Non-pigmented ciliary epithelial cell (primary cell): ENCODE data around the gene TICRR.
"Not testable (repeated sequence)": the region's sequence is repeated elsewhere in the genome, so short reads cannot be mapped to it uniquely, and the experiment has no call there.

Experiments used
- DNase-seq: peaks from one replicate; pipeline ENCODE4 v3.0.0-alpha.2; 2010; ENCODE audit warnings: low read depth

The TICRR gene

DNA sequence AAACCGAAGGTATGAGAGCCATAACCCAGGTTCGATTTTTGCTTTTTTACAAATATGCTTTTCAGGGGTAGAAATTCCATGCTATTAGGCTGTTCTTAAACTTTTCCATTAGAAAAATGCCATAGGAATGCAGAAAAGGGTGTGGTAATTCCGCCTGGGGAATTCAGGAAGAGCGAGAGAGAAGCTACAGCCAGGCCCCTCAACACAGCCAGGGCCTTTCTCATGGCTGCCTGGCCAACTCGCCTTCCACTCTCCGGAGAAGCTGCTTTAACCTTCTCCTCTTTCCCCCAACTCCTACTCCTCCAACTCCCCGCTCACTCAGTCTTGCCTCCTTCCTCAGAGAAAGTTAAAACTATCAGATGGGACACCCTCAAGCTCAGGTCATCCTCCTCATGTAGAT is 9.1 kb upstream of the TICRR start:
- DNase-seq: no peak

DNA sequence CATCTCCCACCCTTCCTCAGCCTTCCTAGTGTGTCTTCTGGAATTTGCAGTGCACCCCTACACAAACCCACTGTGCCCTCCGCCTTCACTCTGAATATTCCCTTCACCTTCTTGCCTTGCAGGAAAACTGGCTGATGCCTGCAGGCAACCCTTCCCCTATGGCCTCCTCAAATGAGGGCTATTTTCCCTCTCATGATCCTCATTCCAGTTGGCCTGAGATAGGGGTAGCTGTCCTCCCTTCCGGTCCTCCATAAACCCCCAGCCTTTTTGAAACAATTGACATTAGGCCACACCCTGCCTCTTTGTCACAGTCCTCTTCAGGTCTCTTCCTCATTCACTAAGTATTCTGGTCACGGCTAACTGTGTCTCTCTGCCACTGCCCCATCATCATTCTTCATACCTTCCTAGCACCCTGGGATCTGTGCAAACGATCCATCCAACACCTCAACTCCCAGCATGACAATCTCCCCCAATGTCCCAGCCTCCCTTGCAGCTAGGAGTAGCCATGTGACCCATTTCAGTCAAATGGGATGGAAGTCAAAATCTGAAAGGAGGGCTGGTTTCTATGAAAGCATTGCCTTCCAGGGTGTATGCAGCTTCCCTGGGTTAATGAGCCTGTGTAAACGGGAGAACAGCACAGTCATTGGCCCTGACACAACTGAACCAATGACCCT is 8.5 kb upstream of the TICRR start:
- no peak for DNase-seq

DNA sequence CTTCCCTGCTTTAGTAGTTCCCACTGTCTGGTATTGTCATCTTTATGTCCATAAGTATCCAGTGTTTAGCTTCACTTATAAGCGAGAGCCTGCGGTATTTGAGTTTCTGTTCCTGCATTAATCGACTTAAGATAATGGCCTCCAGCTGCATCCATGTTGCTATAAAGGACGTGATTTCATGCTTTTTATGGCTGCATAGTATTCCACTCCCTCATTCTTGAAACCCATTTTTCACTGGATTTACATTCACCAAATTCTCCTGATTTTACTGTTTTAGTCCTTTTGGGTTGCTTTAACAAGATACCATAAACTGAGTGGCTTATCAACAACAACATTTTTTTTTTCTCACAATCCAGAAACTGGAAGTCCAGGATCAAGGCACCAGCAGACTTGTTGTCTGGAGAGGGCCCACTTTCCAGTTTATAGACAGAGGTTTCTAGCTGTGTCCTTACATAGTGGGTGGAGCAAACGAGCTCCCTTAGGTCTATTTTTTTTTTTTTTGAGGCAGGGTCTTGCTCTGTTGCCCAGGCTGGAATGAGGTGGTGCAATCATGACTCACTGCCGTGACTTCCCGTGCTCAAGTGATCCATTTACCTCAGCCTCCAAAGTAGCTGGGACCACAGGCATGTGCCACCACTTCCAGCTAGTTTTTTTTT is 6.1 kb upstream of the TICRR start:
- DNase-seq: no peak

DNA sequence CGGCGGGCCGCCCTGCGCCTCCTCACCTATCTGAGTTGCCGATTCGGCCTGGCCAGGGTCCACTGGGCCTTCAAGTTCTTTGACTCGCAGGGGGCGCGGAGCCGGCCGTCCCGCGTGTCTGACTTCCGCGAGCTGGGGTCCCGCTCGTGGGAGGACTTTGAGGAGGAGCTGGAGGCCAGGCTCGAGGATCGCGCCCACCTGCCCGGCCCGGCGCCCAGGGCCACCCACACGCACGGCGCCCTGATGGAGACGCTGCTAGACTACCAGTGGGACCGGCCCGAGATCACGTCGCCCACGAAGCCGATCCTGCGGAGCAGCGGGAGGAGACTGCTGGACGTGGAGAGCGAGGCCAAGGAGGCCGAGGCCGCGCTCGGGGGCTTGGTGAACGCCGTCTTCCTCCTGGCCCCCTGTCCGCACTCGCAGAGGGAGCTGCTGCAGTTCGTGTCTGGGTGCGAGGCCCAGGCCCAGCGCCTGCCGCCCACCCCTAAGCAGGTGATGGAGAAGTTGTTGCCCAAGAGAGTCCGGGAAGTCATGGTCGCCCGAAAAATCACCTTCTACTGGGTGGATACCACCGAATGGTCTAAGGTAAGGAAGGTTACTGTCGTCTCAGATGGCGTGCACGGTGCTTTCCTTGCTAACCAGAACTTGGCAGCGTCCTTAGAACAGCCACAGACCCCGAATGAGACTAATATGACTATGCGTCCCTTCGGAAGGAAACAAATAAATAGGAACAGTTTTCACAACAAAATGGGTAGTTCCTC is 567 bp downstream of the TICRR start:
- DNase-seq: no peak

DNA sequence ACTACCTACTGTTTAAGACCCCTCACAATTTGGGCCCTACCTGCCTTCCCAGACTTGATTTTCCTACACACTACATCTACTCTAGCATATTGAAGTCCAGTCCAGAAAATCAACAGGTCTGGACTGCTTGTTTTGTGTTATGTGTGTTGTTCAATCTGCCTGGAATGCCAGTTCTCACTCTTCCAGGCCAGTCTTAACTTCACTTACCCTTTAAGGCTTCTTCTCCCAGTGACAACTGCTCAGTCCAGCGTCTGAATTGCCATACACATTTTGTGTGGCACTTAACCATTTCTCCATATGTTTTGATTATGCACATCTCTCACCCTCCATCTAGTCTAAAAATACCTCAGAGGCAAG is 1.1 kb downstream of the TICRR start:
- DNase-seq: no peak

DNA sequence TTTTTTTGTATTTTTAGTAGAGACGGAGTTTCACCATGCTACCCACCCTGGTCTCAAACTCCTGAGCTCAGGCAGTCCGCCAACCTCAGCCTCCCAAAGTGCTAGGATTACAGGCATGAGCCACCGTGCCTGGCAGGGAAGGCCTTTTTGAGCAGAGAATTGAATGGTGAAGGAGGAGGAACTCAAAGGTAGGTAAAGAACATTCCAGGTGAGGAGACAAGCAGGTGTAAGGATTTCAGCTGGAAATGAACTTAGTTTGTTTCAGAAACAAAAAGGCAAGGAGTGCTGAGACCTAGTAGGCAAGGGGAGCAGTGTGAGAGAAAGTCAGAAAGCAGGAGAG is 2.5 kb downstream of the TICRR start:
- no peak for DNase-seq

DNA sequence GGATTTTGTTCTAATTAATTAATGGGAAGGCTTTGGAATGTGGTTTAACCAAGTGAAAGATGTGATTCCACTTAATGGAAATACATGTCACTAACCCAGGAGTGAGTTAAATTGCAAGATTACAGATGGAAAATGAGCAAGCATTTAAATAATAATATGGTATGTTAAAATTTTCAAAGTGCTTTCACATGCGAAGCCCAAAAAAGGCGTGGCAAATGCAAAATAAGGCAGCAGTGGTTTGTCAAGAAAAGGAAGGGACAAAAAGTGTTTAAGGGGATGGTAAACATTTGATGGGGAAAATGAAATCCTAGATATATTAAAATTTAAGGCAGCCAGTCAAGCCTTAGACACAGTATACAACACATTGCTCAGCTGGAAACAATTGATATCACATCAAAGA is 2.9 kb downstream of the TICRR start:
- no peak for DNase-seq

DNA sequence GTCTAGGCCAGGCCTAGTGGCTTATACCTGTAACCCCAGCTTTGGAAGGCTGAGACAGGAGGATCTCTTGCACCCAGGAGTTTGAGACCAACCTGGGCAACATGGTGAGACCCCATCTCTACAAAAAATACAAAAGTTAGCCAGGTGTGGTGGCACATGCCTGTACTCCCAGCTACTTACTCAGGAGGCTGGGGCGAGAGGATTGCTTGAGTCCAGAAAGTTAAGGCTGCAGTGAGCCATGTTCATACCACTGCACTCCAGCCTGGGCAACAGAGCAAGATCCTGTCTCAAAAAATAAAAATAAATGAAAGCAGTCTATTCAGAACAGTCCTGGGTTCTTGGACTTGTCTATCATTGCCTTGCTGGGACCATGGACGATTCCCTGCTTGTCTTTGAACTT is 5.5 kb downstream of the TICRR start:
- DNase-seq: not testable (repeated sequence)

DNA sequence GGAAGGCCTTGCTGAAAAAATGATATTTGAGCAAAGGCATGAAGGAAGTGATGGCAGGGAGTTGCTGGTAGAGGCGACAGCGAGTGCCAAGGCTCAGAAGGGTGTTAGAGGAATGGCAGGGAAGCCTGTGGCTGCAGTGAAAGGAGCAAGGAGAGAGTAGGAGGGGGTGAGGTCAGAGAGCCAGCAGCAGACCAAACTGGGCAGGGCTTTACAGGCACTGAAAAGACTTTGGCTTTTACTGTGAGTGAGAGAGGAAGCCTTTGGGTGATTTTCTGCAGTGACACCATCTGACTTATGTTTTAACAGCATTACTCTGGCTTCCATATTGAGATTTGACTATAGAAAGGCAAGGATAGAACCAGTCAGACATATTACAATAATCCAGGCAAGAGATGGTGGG is 11.4 kb downstream of the TICRR start:
- no peak for DNase-seq

DNA sequence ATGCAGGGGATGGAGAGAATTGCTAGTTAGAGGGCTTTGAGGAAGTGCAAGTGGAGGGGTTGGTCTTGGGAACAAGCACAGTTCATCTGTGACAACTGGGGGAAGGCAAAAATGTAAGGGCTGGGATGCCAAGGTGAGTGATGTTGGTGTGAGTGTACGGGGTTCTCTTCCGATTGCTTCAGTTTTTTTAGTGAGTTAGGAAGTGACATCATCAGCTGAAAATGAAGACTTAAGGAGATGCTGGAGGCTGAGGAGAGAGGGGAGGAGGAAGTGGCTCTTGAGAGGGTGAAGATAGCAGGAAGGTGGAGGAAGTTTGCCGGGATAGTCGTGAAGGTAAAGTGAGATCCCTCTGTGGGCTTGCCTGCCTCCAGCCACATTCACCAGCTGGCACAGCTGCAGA is 12.7 kb downstream of the TICRR start:
- no peak for DNase-seq

DNA sequence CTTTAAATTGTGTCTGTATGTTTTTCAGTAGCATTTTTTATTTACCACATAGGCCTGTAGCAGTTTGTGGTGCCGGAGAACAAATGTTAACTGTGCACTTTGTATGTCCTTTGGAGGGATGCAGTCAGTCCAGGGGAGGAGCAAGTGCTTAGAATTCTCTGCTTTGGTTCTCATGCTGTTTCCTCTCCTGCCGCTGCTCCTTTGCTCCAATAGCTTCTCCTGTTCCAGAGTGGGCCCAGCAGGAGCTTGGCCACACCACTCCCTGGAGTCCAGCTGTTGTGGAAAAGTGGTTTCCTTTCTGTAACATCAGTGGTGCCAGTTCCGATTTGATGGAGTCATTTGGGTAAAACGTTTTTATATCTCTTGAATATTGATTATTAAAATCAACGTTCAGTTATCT is 16.6 kb downstream of the TICRR start:
- no peak for DNase-seq

DNA sequence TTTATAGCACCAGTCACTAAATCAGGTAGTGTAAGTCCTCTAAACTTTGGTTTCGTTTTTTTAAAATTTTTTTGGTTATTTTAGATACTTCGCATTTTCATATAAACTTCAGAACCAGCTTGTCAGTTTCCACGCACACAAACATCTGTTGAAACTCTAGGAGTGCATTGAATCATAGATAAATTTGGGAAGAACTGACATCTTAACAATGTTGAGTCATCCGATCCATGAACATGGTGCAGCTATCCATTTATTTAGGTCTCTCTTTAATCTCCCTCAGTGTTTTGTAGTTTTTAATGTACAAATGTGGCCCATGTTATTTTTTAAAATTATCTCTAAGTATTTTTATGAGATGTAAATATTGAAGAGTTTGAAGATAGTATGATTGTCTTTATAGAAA is 17.7 kb downstream of the TICRR start:
- DNase-seq: no peak

DNA sequence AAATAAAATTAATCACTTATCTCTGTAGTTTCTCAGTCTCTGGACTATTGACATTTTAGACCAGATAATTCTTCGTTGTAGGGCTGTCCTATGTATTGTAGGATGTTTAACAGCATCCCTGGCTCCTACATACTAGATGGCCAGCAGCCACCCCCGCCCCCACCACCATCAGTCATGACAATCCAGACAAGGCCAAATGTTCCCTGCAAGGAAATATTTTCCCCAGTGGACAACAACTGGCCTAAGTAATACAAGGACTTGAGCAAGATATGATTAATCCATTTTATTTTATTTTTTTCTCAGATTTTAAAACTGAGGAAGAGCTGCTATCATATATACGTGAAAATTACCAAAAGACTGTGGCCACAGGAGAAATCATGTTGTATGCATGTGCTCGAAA is 23.8 kb downstream of the TICRR start:
- DNase-seq: no peak

DNA sequence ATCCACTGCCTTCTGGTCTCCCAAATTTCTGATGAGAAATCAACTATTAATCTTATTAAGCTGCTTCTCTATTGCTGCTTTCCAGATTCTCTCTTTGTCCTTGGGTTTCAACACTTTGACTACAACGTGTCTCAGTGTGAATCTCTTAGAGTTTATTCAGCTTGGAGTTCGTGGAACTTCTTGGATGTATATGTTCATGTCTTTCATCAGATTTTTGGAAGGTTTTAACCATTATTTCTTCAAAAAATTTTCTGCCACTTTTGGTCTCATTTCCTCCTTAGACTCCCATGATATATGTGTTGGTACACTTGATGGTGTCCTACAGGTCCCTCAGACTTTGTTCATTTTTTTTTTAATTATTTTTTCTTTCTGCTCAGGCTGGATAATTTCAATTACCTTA is 36.0 kb downstream of the TICRR start:
- no peak for DNase-seq

DNA sequence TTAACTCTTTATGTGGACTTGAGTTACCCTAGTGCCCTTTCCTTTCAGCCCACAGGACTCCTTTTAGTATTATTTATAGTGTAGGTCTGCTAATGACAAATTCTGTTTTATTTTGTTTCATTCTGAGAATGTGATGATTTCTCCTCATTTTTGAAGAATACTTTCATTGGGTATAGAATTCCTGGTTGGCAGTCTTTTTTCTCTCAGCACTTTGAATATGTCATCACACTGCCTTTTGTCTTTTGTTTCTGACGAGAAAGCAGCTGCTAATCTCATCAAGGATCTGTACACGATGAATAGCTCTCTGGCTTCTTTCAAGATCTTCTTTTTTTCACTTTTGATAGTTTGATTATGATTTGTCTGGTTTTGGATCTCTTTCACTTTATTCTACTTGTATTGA is 37.8 kb downstream of the TICRR start:
- DNase-seq: no peak

DNA sequence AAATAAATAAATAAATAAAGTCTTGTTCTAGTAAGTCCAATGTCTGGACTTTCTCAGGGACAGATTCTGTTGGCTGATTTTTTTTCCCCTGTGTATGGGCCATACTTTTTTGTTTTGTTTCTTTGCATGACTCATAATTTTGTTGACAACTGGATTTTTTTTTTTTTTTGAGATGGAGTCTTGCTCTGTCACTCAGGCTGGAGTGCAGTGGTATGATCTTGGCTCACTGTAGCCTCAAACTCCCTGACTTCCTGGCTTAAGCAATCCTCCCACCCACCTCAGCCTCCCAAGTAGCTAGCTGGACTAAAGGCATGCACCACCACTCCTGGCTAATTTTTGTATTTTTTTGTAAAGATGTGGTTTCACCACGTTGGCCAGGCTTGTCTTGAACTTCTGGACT is 38.9 kb downstream of the TICRR start:
- no peak for DNase-seq

DNA sequence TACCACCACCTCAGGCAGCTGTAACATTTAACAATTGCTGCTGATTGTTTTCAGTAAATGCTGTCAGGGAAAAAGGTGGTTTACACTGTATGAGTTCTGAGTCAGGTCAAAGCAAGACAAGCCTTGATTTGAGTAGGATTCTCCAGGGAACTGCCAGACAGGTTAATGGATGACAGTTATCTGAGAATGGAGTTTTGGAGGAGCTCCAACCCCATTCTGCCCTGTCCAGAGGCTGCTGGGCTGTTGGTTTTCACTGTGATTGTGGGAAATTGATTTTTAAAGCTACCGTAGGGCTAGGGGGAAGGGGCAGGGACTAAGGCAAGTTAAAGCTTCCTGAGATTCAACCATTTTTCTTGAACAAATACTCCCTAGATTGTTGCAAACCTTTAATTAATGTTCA is 39.9 kb downstream of the TICRR start:
- no peak for DNase-seq

DNA sequence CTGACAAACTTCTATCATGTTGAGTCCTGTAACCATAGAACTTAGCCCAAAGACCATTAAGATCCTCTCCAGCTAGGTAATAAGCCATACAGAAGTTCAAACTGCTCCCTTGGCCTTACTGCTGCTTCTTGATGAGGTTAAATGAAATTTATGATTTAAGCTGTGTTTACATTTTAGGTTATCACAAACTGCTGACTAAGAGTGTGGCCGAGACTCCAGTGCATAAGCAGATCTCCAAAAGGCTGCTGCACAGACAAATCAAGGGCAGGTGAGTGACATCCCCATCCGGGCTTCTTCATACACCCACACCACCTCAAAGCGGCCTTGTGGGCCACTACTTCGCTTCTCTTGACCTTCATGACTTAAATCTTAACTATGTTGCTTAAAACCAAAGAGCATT is 41.0 kb downstream of the TICRR start:
- no peak for DNase-seq

DNA sequence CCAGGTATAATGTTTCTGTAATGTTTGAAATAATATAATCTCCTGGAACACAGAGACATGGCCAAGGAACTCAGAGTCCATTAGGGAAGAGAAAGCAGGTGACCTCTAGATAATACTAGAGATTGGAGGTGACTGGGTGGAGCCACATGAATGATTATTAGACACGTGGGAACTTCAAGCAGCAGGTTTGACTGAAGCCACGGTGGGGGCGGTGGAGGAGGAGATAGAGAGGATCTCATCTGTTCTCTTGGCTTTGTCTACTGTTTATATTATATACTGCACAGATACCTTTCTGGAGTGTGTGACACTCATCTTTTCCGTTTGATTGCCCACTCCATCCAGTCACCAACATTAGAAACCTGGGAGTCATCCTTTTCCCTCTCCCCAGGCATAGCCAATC is 46.3 kb downstream of the TICRR start:
- no peak for DNase-seq

DNA sequence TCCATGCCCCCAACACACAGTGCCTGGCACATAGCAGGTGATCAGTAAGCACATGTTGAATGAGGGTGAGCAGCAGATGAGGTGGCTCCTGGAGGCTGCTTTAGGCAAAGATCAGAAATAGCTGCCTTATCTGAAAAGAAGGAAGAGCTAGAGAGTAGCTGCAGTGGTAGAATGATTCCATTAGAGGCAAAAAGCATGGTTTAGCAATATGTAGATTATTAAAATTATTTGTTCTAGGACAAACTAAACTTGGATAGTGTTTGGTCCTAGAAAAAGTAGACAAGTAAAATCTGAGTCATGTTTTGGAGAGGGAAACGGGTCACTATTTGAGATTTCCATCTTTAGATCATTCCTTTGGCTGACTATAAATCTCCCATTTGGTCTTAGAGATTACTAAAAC is 47.9 kb downstream of the TICRR start:
- DNase-seq: no peak

DNA sequence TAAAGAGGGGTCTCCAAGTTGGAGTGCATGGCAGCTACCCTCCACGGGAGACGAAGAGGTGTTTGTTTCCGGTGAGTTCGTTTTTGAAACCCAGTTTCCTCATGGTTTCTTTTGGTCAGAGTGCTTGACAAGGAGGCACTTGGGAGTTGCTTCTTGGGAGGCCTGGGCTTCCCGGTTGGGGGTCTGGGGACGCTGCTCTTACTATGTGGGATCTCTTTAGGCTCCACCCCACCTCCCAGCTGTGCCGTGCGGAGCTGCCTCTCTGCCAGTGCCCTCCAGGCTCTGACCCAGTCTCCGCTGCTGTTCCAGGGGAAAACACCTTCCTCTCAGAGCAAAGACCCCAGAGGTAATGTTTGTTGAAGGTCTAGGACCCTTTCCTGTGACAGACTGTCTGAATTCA is 50.4 kb downstream of the TICRR start:
- DNase-seq: no peak

DNA sequence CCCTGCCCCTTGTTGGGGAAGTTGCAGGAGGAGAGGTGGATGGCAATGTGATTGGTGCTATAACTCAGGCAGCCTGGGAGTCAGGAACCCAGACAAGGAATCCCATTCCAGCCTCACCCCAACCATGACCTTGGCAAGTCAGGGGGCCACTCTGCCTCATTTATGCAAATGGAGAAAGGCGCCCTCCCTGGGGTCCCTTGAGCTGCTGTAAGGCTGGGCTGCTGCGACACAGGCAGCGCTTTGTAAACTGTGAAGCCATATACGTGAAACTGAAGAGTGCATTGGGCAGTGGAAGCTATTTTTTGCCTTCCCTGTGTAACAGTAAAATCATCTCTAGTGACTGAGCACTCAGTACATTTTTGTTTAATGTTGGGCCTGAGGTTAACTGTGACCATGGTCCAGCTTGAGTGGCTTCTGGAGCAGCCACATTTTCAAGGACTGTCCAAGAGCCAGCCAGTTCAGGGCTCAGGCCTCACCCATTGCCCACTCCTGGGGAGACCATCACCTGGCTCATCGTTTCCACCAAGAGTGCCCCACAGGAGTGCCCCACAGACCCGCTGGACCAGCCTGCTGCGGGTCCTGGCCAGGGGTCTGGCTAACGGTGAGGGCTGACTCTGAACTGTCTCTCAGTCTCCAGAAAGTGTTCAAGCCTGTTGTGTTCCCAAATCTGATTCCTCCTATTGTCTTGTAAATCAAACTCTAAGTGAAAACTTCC is 52.1 kb downstream of the TICRR start:
- no peak for DNase-seq

DNA sequence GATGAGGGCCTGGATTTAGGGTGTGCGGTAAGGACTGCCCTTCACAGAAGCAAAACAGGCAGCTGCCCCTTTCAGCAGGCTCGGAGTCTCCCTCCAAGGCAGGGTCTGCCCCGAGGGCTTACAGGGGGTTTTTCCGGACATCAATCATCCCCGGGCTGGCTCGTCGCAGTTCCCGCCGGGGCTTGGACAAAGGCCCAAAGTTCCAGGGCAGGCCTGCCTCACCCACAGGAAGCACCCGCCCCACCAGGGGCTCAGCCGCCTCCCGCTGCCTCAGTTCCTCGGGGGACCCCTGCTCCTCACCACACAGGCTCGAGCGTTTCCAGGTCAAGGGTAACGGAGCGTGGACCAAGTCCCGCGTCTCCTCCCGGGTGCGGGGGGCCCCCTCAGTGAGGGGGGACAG is 53.0 kb downstream of the TICRR start:
- DNase-seq: no peak
